C1 segment of cervical spinal cord (tissue), 14 donors: ENCODE data around the gene GRHL3.
A peak's percentile ranks its signal among the peaks of the same experiment; 100 is the strongest.

Experiments used
- DNase-seq, 14 donors: peaks; one replicate each; lab custom pipeline; 2025; lab: John Stamatoyannopoulos, UW

GRHL3 gene

DNA sequence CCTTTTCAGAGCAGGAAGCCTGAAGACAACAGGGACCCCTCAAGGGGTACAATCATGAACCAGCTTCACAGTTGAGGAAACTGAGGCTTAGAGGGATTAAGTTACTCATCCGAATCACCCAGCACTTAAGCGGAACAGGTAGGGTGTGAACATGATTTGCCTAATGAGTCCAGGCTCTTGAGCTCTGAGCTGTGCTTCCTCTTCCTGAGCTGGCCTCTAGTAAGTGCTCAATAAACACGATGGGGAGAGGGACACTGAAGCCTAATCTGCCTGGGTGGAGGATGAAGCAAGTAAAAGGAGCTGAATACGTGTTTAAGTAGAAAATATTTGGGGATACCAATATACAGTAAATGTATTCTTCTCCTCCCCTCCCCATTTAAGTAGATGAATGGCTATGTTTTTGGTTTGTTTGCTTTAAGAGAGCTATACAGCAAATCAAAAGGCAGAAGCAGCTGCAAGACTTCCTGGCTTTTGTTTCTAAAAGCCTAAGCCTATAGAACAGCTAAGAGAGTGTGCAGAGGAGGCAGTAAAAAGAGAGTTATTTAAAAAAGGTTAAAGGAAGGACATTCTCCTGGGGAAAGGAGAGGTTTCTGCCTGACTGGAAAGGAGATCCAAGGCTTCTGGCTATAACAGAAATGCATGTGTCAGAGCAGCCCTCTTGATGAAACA, 74.0 kb downstream of the GRHL3 start:
- peak in 1 of 14 donors; percentile 34 for DNase-seq

DNA sequence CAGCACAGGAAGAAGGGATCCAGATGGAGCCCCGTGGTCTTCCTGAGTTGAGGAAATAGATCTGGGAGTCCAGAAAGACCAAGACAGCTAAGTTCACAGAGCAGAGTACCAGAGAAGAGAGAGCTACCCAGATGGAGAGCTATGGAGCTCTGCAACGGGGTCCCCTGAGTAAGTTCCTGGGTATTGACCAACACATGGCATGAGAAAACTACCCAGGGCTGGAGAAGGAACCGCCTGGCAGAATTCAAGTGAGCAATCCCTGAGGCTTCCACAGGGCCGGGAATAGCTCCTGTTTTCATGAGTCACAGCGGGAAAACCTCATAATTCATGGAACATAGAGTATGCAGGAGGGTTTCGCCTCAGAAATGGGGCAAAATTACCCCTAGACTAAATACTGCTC, 74.7 kb downstream of the GRHL3 start:
- peak in 1 of 14 donors; percentile 40 for DNase-seq

DNA sequence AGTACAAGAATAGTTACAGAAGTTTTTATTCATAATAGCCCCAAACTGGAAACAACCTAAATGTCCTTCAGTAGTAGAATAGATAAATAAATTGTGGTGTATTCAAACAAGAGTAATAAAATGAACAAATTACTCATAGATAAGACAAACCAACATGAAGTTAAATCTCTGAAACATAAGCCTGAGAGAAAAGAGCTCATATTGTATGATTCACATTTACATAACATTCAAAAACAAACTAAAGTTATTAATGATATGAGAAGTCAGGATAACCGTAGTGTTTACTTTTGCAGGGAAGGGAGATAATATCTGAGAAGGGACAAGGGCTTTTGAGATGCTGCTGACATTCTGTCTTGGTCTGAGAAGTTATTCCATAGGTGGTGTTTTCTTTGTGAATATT, 80.9 kb downstream of the GRHL3 start:
- DNase-seq: no peak

DNA sequence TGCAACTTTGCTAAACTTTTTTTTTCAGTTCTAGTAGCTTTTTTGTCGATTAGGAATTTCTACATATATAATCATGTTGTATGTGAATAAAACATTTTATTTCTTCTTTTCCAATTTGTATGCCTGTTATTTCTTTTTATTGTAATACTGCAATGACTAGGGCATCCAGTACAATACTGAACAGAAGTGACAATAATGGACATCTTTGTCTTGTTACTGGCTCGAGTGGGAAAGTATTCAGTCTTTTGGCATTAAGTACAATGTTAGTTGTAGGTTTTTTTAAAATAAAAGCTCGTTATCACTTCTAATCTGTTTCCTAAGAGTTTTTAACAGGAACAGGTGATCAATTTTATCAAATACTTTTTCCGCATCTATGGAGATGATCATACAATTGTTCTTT, 84.6 kb downstream of the GRHL3 start:
- no peak for DNase-seq
